K562 (cell line): ENCODE measurements around the gene DENND2A. TPM values are rescaled to one million over a fixed set of nuclear protein-coding genes. Genes with fewer than 3 reads are reported as not detected.

Experiments used
- BCL6 ChIP-seq: fragments of 250-450 bp; sonication (Bioruptor Pico); IDR thresholded peaks from 2 replicates; pipeline ENCODE4 v1.4.0; 2020
- BRCA1 ChIP-seq, 2 experiments: fragments of 450-650 bp in 1 of 2; sonication (generic) in 1 of 2; formaldehyde crosslinking in 1 of 2; IDR thresholded peaks; 2 replicates each; pipeline versions ENCODE4 v1.5.0 to v1.6.1; 2017 to 2020; ENCODE audit warnings: mild to moderate bottlenecking in 1 of 2, missing genetic modification reagents in 1 of 2
- CC2D1A ChIP-seq: fragments of 450-650 bp; IDR thresholded peaks from 2 replicates; pipeline ENCODE4 v1.6.1; 2017; ENCODE audit warnings: mild to moderate bottlenecking
- NRF1 ChIP-seq, 2 experiments: fragments of 450-650 bp; IDR thresholded peaks in 1 of 2; conservative IDR thresholded peaks in 1 of 2; 2 replicates each; pipeline ENCODE4 v1.6.1; 2014; ENCODE audit warnings: mild to moderate bottlenecking in 2 of 2
- SAFB ChIP-seq: fragments of 200-400 bp; formaldehyde crosslinking; IDR thresholded peaks from 2 replicates; pipeline ENCODE4 v1.6.1; 2017; ENCODE audit warnings: low read depth, low read length, borderline replicate concordance
- SAP30 ChIP-seq: fragments of 200-600 bp; sonication (generic); IDR thresholded peaks from 2 replicates; pipeline ENCODE4 v1.6.1; 2012; ENCODE audit warnings: borderline replicate concordance, low read depth, mild to moderate bottlenecking, moderate library complexity, low read length, control low read depth, inconsistent platforms; ENCODE audit not compliant: insufficient read depth, poor library complexity, severe bottlenecking
- SETDB1 ChIP-seq: IDR thresholded peaks from one replicate; pipeline ENCODE4 v1.6.1; 2012; ENCODE audit warnings: low read length, control low read depth, inconsistent platforms
- THRAP3 ChIP-seq: fragments of 450-650 bp; IDR thresholded peaks from 2 replicates; pipeline ENCODE4 v1.6.1; 2016; ENCODE audit warnings: mild to moderate bottlenecking, inconsistent platforms, borderline replicate concordance
- ZBTB7A ChIP-seq: IDR thresholded peaks from 2 replicates; pipeline ENCODE4 v1.6.1; 2011; ENCODE audit warnings: low read depth, mild to moderate bottlenecking, low read length, moderate library complexity, borderline replicate concordance; ENCODE audit not compliant: control insufficient read depth
- ZNF253 ChIP-seq: fragments of 250-450 bp; sonication (Bioruptor Pico); conservative IDR thresholded peaks from 2 replicates; pipeline ENCODE4 v1.6.1; 2021; ENCODE audit warnings: mild to moderate bottlenecking
- ZNF507 ChIP-seq: conservative IDR thresholded peaks from 2 replicates; pipeline ENCODE4 v1.6.1; 2017; ENCODE audit warnings: missing genetic modification characterization, missing compliant biosample characterization
- polyA plus RNA-seq, 8 experiments: library from polyadenylated mRNA; depleted of rRNA in 4 of 8; stranded (reverse) in 5 of 8; unstranded in 3 of 8; fragments of >200 nt; fragmentation: Nextera tagmentation in 2 of 8; fragmentation: Illumina TruSeq in 1 of 8; extraction: Ambion mirVana in 2 of 8; extraction: Trizol in 1 of 8; gene quantifications; 2 replicates each; pipeline versions ENCODE4 v1.2.1 to v1.2.3, GENCODE V29; 2011 to 2014; ENCODE audit warnings: inconsistent platforms in 1 of 8, missing spikeins in 1 of 8
- total RNA-seq, 7 experiments: library from RNA; depleted of rRNA in 6 of 7; stranded (reverse); fragments of >200 nt in 6 of 7; fragmentation: Illumina TruSeq in 2 of 7; extraction: Trizol in 2 of 7; gene quantifications; 2 replicates each; pipeline versions ENCODE4 v1.2.1 to v1.2.3, GENCODE V29; 2011 to 2021; ENCODE audit warnings: low replicate concordance in 1 of 7
- TF ChIP-seq, protein P1 (sequence below), 2 experiments: fragments of 450-650 bp; conservative IDR thresholded peaks; 2 replicates each; pipeline ENCODE4 v1.6.1; 2017; ENCODE audit warnings: mild to moderate bottlenecking in 2 of 2, moderate library complexity in 2 of 2
- TF ChIP-seq, protein P2 (sequence below): IDR thresholded peaks from 2 replicates; pipeline ENCODE4 v1.6.1; 2016; ENCODE audit warnings: missing genetic modification characterization, missing compliant biosample characterization
- TF ChIP-seq, protein P3 (sequence below): fragments of 450-650 bp; IDR thresholded peaks from 2 replicates; pipeline ENCODE4 v1.7.0; 2016; ENCODE audit warnings: borderline replicate concordance
- TF ChIP-seq, protein P4 (sequence below): IDR thresholded peaks from 2 replicates; pipeline ENCODE4 v1.6.1; 2012; ENCODE audit warnings: low read depth, low read length, improper control_type of control experiment, borderline replicate concordance

The DENND2A gene
- total and polyA plus RNA-seq, 9 of the 15 experiments (the other 6 are each of a cell fraction or from before 2014, with no cell fraction given), result not detected

DNA sequence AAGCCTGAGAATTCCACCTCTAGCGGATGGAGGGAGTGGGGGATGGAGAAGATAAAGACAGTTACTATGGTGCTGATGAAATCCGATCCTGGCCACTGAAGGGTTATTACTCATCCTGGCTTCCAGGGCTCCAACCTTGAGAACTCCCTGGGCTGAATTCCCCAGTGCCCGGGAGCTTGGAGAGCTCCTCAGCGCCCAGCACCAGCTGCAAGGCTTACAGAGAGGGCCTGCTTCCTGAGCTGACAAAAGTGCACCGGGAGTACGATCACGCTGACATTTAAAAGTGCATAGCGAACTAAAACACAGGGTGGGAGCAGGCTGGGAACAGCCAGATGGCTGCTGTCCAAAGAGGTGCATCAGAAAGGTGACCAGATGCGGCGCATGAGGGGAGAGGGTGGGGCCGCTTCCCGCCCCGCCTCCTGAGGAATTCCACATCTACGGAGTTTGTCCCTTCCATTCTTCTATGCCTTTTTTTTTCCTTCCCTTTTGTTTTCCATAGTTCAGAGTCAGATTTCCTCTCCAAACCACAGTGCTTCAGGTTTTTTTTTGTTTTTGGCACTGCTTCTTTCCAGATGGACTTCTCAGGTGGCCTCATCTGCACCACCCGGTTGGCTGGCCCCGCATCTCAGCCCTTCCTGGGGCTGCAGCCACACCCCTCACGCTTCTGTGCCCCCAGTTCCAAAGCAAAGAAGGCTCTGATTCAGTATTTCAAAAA lies 98.9 kb downstream of the DENND2A start (continued):
- TF ChIP-seq SETDB1 (no peak), NRF1 (conservative IDR thresholded peaks at IDR 0.05 in 1 of 2, IDR thresholded peaks at IDR 0.05 in 1 of 2) (0 out of 4 replicates have a peak, but pooled peaks of 1 of the 2 experiments have one; percentile 12), THRAP3 (no peak), BCL6 (CRISPR knock-in tag) (no peak), BRCA1 (IDR thresholded peaks at IDR 0.05) (no peak), BRCA1 (CRISPR knock-in tag; IDR thresholded peaks at IDR 0.05) (no peak), CC2D1A (no peak), SAP30 (peak; percentile 22), ZBTB7A (no peak), ZNF507 (tag) (no peak), SAFB (no peak), ZNF253 (CRISPR knock-in tag) (no peak)
- TF ChIP-seq, protein P1, sequence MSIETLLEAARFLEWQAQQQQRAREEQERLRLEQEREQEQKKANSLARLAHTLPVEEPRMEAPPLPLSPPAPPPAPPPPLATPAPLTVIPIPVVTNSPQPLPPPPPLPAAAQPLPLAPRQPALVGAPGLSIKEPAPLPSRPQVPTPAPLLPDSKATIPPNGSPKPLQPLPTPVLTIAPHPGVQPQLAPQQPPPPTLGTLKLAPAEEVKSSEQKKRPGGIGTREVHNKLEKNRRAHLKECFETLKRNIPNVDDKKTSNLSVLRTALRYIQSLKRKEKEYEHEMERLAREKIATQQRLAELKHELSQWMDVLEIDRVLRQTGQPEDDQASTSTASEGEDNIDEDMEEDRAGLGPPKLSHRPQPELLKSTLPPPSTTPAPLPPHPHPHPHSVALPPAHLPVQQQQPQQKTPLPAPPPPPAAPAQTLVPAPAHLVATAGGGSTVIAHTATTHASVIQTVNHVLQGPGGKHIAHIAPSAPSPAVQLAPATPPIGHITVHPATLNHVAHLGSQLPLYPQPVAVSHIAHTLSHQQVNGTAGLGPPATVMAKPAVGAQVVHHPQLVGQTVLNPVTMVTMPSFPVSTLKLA (conservative IDR thresholded peaks at IDR 0.05), result no peak
- TF ChIP-seq, protein P2, sequence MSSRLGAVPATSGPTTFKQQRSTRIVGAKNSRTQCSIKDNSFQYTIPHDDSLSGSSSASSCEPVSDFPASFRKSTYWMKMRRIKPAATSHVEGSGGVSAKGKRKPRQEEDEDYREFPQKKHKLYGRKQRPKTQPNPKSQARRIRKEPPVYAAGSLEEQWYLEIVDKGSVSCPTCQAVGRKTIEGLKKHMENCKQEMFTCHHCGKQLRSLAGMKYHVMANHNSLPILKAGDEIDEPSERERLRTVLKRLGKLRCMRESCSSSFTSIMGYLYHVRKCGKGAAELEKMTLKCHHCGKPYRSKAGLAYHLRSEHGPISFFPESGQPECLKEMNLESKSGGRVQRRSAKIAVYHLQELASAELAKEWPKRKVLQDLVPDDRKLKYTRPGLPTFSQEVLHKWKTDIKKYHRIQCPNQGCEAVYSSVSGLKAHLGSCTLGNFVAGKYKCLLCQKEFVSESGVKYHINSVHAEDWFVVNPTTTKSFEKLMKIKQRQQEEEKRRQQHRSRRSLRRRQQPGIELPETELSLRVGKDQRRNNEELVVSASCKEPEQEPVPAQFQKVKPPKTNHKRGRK (tag), result peak; percentile 89
- TF ChIP-seq, protein P3, sequence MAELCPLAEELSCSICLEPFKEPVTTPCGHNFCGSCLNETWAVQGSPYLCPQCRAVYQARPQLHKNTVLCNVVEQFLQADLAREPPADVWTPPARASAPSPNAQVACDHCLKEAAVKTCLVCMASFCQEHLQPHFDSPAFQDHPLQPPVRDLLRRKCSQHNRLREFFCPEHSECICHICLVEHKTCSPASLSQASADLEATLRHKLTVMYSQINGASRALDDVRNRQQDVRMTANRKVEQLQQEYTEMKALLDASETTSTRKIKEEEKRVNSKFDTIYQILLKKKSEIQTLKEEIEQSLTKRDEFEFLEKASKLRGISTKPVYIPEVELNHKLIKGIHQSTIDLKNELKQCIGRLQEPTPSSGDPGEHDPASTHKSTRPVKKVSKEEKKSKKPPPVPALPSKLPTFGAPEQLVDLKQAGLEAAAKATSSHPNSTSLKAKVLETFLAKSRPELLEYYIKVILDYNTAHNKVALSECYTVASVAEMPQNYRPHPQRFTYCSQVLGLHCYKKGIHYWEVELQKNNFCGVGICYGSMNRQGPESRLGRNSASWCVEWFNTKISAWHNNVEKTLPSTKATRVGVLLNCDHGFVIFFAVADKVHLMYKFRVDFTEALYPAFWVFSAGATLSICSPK, result 0 out of 2 replicates have a peak, but pooled peaks have one; percentile 21
- TF ChIP-seq, protein P4, sequence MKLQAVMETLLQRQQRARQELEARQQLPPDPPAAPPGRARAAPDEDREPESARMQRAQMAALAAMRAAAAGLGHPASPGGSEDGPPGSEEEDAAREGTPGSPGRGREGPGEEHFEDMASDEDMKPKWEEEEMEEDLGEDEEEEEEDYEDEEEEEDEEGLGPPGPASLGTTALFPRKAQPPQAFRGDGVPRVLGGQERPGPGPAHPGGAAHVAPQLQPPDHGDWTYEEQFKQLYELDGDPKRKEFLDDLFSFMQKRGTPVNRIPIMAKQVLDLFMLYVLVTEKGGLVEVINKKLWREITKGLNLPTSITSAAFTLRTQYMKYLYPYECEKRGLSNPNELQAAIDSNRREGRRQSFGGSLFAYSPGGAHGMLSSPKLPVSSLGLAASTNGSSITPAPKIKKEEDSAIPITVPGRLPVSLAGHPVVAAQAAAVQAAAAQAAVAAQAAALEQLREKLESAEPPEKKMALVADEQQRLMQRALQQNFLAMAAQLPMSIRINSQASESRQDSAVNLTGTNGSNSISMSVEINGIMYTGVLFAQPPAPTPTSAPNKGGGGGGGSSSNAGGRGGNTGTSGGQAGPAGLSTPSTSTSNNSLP, result no peak
